Measurements from ENCODE around the gene RADX.

The RADX gene

GRCh38 chrX:106684207-106684606 is 72.4 kb downstream of the RADX start:
- DNase-seq (ENCODE audit: low spot score), result no peak

GRCh38 chrX:106692425-106693065 is 80.8 kb downstream of the RADX start:
- no peak for DNase-seq (ENCODE audit: low spot score)

DNA sequence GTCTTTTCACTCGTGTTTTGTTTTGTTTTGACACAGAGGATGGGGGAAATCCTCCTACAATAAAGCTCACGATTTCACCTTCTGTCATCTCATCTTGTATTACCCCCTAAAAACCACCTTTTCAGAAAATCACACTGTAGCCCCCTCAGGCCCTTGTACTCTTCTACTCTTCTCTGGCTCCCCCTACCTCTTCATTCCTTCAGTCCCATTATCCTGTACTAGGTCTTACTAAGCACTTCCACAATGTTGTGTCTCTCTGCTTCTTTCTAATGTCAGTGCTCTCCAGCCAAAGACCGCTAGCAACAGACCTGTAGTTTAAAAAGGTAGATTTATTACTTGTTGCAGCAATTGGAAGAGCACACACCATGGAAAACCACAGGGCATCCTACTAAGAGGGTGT is 84.7 kb downstream of the RADX start:
- DNase-seq (ENCODE audit: low spot score), result no peak

DNA sequence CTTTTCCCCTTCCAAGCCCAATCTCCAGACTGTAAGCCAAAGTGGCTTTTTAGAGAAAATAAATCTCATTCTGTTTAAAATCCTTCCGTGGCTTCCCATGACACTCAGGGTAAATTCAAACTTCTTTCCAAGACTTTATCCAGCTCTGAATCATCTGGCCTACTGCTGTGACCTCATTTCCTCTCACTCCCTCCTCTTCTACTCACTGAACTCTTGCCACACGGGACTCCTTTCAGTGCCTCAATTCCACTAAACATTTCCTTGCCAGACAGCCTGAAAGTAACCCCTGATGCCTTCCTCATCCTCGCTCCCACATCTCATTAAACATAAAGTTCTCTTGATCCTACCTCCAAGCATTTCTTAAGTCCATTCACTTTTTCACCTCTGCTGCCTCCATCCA is 86.9 kb downstream of the RADX start:
- DNase-seq (ENCODE audit: low spot score), result no peak

DNA sequence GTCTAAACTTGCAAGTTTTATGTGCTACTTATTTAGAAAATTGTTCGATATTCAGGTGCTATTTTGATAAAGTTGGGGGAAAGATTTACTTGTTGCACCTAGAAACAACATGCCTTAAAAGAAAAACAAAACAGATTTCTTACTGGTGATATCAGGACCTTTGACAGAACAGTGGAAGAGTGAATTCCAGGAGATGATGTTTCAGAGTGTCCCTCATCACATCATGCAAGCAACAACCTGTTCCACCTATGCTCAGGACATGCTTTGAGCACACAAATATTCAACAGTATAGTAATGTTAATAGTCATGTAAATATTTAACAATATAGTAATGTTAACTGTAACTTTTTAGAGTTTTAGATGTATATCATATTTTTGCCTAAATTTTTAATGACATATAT is 90.9 kb downstream of the RADX start:
- DNase-seq (ENCODE audit: low spot score), result no peak

DNA sequence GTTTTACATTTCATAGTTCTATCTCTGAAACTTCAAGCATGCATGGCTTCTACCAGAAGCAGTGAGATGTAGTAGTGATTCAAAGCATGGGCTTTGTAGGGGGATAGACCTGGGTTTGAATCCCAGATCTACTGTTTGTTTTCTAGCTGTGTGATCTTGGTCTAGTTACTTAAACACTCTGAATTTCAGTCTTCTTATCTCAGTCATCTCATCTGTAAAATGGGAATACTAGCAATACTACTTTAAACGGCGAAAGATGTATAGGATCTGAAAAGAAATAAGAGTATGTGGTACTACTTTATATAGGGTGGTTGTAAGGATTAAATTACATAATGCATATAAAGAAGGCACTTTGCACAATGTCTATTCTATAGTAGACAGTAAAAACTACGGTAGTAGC is 94.7 kb downstream of the RADX start:
- DNase-seq (ENCODE audit: low spot score), result no peak

DNA sequence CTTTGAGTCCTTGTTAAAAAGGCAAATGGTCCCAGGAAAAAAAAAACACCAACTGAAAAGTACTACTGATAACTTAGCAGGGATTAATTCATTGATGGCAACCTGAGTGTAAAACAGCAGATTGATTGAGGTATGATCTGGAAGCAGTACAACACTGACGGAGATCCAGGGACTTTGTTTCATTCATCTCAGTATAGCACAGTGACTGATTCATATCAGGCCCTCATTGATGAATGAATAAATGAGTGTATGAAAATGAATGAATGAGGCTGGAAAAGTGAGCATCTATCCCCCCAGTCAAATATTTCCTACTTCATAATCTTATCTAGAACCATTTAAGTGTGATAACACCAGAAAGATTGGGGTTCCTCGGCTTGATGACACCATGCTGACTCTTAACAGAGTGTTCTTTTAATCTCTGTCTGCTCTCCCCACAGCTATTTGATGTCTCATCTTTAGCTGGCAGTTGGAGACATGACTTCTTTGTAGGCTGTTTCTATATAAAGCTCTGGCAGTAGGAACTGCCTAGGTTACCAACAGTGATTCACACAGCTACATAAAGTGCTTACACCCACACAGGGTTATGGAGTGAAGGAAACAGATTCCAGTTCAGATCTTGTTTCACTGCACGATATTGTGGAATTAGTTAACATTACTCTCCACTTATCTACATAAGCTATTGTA is 96.1 kb downstream of the RADX start:
- DNase-seq (ENCODE audit: low spot score), result no peak

- DNase-seq (ENCODE audit: low spot score), result no peak
Observed at GRCh38 chrX:106710771-106711170, 99.0 kb downstream of the RADX start.

DNA sequence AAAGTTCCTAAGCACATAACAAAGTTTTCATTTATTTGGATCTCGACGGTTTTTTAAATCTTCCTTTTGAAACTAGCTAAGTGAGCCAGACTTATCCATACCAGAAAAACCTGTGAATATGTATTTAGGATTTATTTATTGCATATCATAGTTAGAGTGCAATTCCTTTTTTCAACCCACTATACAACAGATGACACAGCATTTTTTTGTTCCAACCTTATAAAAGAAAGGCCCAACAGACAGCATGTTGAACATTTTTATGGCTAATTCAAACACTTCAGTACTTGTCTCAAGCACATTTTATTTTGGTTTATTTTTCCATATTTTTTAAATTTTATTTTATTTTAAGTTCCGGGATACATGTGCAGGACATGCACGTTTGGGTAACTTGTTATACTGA is 99.6 kb downstream of the RADX start:
- DNase-seq (ENCODE audit: low spot score), result no peak

DNA sequence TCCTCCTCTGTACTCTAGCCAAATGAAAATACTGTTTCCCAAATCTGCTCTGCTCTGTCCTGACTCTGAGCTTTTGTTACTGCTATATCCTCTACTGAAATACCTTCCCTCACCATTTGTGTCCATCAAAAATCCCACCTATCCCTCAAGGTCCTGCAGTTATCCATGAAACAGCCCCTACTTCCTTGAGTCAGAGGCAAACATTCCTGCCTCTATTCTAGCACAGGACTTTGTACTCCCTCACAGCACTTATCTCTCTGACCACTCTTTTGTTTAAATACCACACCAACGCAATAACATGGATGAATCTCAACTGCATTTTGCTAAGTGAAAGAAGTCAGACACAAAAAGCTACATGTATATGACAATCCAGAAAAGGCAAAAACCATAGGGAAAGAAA is 104.2 kb downstream of the RADX start:
- no peak for DNase-seq (ENCODE audit: low spot score)

- DNase-seq (ENCODE audit: low spot score), result no peak
Observed at GRCh38 chrX:106716463-106716862, 104.7 kb downstream of the RADX start.

GRCh38 chrX:106718709-106719108 is 106.9 kb downstream of the RADX start:
- no peak for DNase-seq (ENCODE audit: low spot score)

- DNase-seq (ENCODE audit: low spot score), result no peak
Observed at GRCh38 chrX:106725931-106726330, 114.2 kb downstream of the RADX start.

DNA sequence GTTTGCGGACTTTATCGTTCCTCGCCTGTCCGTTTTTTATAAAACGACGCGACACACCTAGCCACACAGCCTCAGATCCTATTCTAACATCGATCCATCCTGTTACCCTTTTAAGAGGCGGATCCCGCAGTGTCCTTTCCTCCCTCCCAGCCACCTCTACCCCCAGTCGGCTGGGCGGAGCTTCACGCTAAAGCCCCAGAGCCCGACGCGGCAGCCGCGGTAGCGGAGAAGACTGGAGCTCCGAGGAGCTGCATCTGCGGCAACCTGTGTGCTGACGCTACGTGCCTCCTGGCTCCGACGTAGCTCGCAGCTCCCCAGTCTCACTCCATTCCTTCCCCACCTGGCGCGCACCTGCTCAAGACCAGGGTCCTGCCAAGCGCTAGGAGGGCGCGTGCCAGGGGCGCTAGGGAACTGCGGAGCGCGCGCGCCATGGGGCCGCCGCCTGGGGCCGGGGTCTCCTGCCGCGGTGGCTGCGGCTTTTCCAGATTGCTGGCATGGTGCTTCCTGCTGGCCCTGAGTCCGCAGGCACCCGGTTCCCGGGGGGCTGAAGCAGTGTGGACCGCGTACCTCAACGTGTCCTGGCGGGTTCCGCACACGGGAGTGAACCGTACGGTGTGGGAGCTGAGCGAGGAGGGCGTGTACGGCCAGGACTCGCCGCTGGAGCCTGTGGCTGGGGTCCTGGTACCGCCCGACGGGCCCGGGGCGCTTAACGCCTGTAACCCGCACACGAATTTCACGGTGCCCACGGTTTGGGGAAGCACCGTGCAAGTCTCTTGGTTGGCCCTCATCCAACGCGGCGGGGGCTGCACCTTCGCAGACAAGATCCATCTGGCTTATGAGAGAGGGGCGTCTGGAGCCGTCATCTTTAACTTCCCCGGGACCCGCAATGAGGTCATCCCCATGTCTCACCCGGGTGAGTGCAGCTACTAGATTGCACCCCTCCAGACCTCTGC is 115.0 kb downstream of the RADX start, which contains the start of gene RNF128:
RNF128 (plus strand) TSS at position 217 of the 953 bp plus-strand sequence; CDS start at position 430, 213 bp downstream.
- DNase-seq (ENCODE audit: low spot score), result no peak

DNA sequence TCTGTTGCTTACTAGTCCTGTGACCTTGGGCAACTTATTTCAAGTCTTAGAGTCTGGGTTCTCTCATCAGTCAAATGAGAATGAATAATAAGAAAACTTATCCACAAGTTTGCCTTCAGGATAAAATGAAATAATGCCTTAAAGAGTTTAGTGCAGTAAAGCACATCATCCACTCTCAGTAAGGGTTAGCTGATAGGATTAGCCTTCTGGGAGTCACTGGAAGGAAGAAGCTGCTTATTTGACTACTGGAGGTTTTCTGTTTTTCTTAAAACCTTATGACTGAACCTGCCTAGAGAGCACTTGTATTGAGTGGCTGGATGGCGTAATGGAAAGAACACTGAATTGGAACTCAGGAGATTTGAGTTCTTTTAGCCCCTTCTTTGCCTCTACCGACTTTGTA is 116.6 kb downstream of the RADX start:
- no peak for DNase-seq (ENCODE audit: low spot score)
